ENCODE measurements around the gene ABCA2.

The ABCA2 gene

GRCh38 chr9:137052998-137053943 is 25.2 kb upstream of the ABCA2 start:
- H3K9me3 ChIP-seq (ENCODE audit: insufficient read depth, low read length), result no peaks in the 10 kb centered on the region
- no peak overlapping the region for H3K9ac ChIP-seq (ENCODE audit: low read length)
- H3K9me2 ChIP-seq (replicated peaks; ENCODE audit: insufficient read depth, low read length), result no peaks in the 10 kb centered on the region
- no peak for TF ChIP-seq EZH2phosphoT487 (conservative IDR thresholded peaks at IDR 0.05; ENCODE audit: low read length)
- TF ChIP-seq, protein P1, sequence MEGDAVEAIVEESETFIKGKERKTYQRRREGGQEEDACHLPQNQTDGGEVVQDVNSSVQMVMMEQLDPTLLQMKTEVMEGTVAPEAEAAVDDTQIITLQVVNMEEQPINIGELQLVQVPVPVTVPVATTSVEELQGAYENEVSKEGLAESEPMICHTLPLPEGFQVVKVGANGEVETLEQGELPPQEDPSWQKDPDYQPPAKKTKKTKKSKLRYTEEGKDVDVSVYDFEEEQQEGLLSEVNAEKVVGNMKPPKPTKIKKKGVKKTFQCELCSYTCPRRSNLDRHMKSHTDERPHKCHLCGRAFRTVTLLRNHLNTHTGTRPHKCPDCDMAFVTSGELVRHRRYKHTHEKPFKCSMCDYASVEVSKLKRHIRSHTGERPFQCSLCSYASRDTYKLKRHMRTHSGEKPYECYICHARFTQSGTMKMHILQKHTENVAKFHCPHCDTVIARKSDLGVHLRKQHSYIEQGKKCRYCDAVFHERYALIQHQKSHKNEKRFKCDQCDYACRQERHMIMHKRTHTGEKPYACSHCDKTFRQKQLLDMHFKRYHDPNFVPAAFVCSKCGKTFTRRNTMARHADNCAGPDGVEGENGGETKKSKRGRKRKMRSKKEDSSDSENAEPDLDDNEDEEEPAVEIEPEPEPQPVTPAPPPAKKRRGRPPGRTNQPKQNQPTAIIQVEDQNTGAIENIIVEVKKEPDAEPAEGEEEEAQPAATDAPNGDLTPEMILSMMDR (IDR thresholded peaks at IDR 0.05; ENCODE audit: insufficient read depth, low read length, poor library complexity, severe bottlenecking), result no peak
- H4K20me1 ChIP-seq (ENCODE audit: low read depth, low read length), result no peaks in the 10 kb centered on the region
- no peak overlapping the region for H2AFZ ChIP-seq (ENCODE audit: low read depth, low read length, severe bottlenecking)
- no peaks in the 10 kb centered on the region for H3K36me3 ChIP-seq (ENCODE audit: low read length)
- H3K4me3 ChIP-seq (ENCODE audit: insufficient read depth, low read length, poor library complexity, severe bottlenecking), result no peak overlapping the region
- no peaks in the 10 kb centered on the region for H3K27me3 ChIP-seq (ENCODE audit: low read length)
- H3F3A ChIP-seq (ENCODE audit: insufficient read depth), result no peaks in the 10 kb centered on the region
- no peak overlapping the region for H3K27ac ChIP-seq (ENCODE audit: low read depth, low read length)
- no peaks in the 10 kb centered on the region for H3K79me2 ChIP-seq (ENCODE audit: insufficient read depth, low read length)
- no peak overlapping the region for H3K4me2 ChIP-seq (ENCODE audit: low read depth, low read length, poor library complexity, severe bottlenecking)

DNA sequence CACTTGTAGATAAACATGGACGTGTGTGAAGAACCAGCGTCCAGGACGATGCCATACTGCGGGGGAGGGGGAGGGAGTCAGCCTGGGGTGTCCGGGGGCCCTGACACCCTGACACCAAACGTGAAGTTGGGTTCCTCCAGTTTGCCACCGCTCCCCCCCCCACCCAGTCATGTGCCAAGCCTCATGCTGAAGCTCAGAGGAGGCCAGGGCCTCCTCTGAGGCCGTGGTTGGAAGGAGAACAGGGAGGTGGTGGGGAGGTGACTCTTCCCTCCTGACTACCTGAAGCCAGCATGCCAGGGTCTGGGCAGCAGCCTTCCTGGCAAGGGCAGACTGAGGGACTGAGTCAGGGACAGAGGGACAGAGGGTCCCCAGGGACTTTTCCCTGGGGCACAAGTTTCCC is 24.3 kb upstream of the ABCA2 start:
- Histone ChIP-seq H3K79me2 (ENCODE audit: insufficient read depth, low read length) (no peaks in the 10 kb centered on the region), H3K4me3 (ENCODE audit: insufficient read depth, low read length, poor library complexity, severe bottlenecking) (no peak overlapping the region), H3K36me3 (ENCODE audit: low read length) (no peaks in the 10 kb centered on the region)

GRCh38 chr9:137051145-137051724 is 23.2 kb upstream of the ABCA2 start:
- Histone ChIP-seq H3K9me2 (replicated peaks; ENCODE audit: insufficient read depth, low read length) (no peaks in the 10 kb centered on the region), H3K27me3 (ENCODE audit: low read length) (no peaks in the 10 kb centered on the region), H3K36me3 (ENCODE audit: low read length) (no peaks in the 10 kb centered on the region), H4K20me1 (ENCODE audit: low read depth, low read length) (no peaks in the 10 kb centered on the region), H3K27ac (ENCODE audit: low read depth, low read length) (no peak overlapping the region), H3K9ac (ENCODE audit: low read length) (no peak overlapping the region), H2AFZ (ENCODE audit: low read depth, low read length, severe bottlenecking) (no peak overlapping the region), H3K9me3 (ENCODE audit: insufficient read depth, low read length) (no peaks in the 10 kb centered on the region), H3K4me3 (ENCODE audit: insufficient read depth, low read length, poor library complexity, severe bottlenecking) (no peak overlapping the region), H3K79me2 (ENCODE audit: insufficient read depth, low read length) (no peaks in the 10 kb centered on the region), H3F3A (ENCODE audit: insufficient read depth) (no peaks in the 10 kb centered on the region), H3K4me2 (ENCODE audit: low read depth, low read length, poor library complexity, severe bottlenecking) (no peak overlapping the region)
- TF ChIP-seq EZH2phosphoT487 (conservative IDR thresholded peaks at IDR 0.05; ENCODE audit: low read length), result no peak
- TF ChIP-seq, protein P1 (IDR thresholded peaks at IDR 0.05; ENCODE audit: insufficient read depth, low read length, poor library complexity, severe bottlenecking), result no peak

More for the DNA sequence above, 24.3 kb upstream of the ABCA2 start:
- H3K4me2 ChIP-seq (ENCODE audit: low read depth, low read length, poor library complexity, severe bottlenecking), result no peak overlapping the region
- no peaks in the 10 kb centered on the region for H3K9me3 ChIP-seq (ENCODE audit: insufficient read depth, low read length)
- TF ChIP-seq, protein P1 (IDR thresholded peaks at IDR 0.05; ENCODE audit: insufficient read depth, low read length, poor library complexity, severe bottlenecking), result no peak
- TF ChIP-seq EZH2phosphoT487 (conservative IDR thresholded peaks at IDR 0.05; ENCODE audit: low read length), result no peak
- no peak overlapping the region for H2AFZ ChIP-seq (ENCODE audit: low read depth, low read length, severe bottlenecking)
- no peaks in the 10 kb centered on the region for H4K20me1 ChIP-seq (ENCODE audit: low read depth, low read length)
- no peak overlapping the region for H3K9ac ChIP-seq (ENCODE audit: low read length)
- no peaks in the 10 kb centered on the region for H3F3A ChIP-seq (ENCODE audit: insufficient read depth)
- no peaks in the 10 kb centered on the region for H3K27me3 ChIP-seq (ENCODE audit: low read length)
- no peak overlapping the region for H3K27ac ChIP-seq (ENCODE audit: low read depth, low read length)
- no peaks in the 10 kb centered on the region for H3K9me2 ChIP-seq (replicated peaks; ENCODE audit: insufficient read depth, low read length)
